Gastroesophageal sphincter (tissue), 4 donors: ENCODE results near the gene TAOK3. TPM values are rescaled to one million over a fixed set of nuclear protein-coding genes. Genes with fewer than 3 reads are reported as not detected.

Source experiments
- ATAC-seq: fragments of 150-250 bp; one replicate; pipeline ENCODE4 v1.9.1; 2016; ENCODE audit warnings: mild to moderate bottlenecking, moderate library complexity
- H3K27ac ChIP-seq, 4 donors: fragments of 200-600 bp; sonication (generic) in 3 of 4; 1 replicate in 3 of 4; 2 replicates in 1 of 4; pipeline ENCODE4 v1.5.1; 2016 to 2019
- H3K27me3 ChIP-seq: fragments of 200-600 bp; sonication (generic); one replicate; pipeline ENCODE4 v1.5.1; 2019
- H3K36me3 ChIP-seq, 2 donors: fragments of 200-600 bp; sonication (generic); one replicate each; pipeline ENCODE4 v1.5.1; 2019; ENCODE audit warnings: control low read depth in 1 of 2
- H3K4me1 ChIP-seq, 3 donors: fragments of 200-600 bp; sonication (generic); 1 replicate in 2 of 3; 2 replicates in 1 of 3; pipeline ENCODE4 v1.5.1; 2016 to 2019; ENCODE audit warnings: control low read depth in 2 of 3
- H3K4me3 ChIP-seq, 2 donors: fragments of 200-600 bp; sonication (generic); one replicate each; pipeline ENCODE4 v1.5.1; 2019; ENCODE audit warnings: mild to moderate bottlenecking in 1 of 2, moderate library complexity in 1 of 2
- H3K9me3 ChIP-seq, 3 donors: fragments of 200-600 bp; sonication (generic); one replicate each; pipeline ENCODE4 v1.5.1; 2017 to 2019; ENCODE audit warnings: control low read depth in 2 of 3
- EP300 ChIP-seq: sonication (generic); formaldehyde crosslinking; IDR thresholded peaks from one replicate; pipeline ENCODE4 v1.6.1; 2017; ENCODE audit warnings: antibody characterized with exemption, mild to moderate bottlenecking
- POLR2A ChIP-seq, 2 donors: fragments of 450-650 bp; IDR thresholded peaks; one replicate each; pipeline ENCODE4 v1.6.1; 2017; ENCODE audit warnings: antibody characterized with exemption in 2 of 2, mild to moderate bottlenecking in 2 of 2, moderate library complexity in 1 of 2
- POLR2AphosphoS5 ChIP-seq: sonication (generic); formaldehyde crosslinking; IDR thresholded peaks from one replicate; pipeline ENCODE4 v1.6.1; 2017; ENCODE audit warnings: antibody characterized with exemption
- WGBS, 2 donors: methylation state at CpG; one replicate each; pipeline ENCODE4 v1.1.5; 2018; ENCODE audit warnings: low coverage in 1 of 2; 5-methylcytosine and 5-hydroxymethylcytosine counted together
- total RNA-seq, 4 donors: library from RNA; depleted of rRNA; stranded (reverse); fragments of >200 nt; gene quantifications; one replicate each; pipeline ENCODE4 v1.1.0, GENCODE V29; 2016
- TF ChIP-seq, protein P1 (sequence below), 4 experiments: fragments of 200-600 bp in 2 of 4; fragments of 450-650 bp in 2 of 4; sonication (generic) in 1 of 4; IDR thresholded peaks; one replicate each; pipeline ENCODE4 v1.5.1; 2017 to 2019; ENCODE audit warnings: antibody characterized with exemption in 4 of 4, mild to moderate bottlenecking in 2 of 4, moderate library complexity in 2 of 4

The TAOK3 gene
- total RNA-seq, 4 donors from 2014 or later: 26.9 to 55.0 (median 36.7) TPM

GRCh38 chr12:118368821-118369220, 3.9 kb downstream of the TAOK3 start:
- H3K4me3 ChIP-seq: no peak overlapping the region
- TF ChIP-seq POLR2A (IDR thresholded peaks at IDR 0.05) (no peak), POLR2AphosphoS5 (no peak), EP300 (no peak)
- TF ChIP-seq, protein P1, sequence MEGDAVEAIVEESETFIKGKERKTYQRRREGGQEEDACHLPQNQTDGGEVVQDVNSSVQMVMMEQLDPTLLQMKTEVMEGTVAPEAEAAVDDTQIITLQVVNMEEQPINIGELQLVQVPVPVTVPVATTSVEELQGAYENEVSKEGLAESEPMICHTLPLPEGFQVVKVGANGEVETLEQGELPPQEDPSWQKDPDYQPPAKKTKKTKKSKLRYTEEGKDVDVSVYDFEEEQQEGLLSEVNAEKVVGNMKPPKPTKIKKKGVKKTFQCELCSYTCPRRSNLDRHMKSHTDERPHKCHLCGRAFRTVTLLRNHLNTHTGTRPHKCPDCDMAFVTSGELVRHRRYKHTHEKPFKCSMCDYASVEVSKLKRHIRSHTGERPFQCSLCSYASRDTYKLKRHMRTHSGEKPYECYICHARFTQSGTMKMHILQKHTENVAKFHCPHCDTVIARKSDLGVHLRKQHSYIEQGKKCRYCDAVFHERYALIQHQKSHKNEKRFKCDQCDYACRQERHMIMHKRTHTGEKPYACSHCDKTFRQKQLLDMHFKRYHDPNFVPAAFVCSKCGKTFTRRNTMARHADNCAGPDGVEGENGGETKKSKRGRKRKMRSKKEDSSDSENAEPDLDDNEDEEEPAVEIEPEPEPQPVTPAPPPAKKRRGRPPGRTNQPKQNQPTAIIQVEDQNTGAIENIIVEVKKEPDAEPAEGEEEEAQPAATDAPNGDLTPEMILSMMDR (IDR thresholded peaks at IDR 0.05): no peak
- no peaks in the 10 kb centered on the region for H3K27me3 ChIP-seq
- no peak for ATAC-seq
- WGBS, 2 donors: 82 to 91% methylated on average over 3 to 4 of the region's 4 CpGs
- H3K36me3 ChIP-seq: no peaks in the 10 kb centered on the region
- no peak overlapping the region for H3K27ac ChIP-seq
- H3K9me3 ChIP-seq: no peaks in the 10 kb centered on the region
- peaks cover 0 to 33% (median 4%) of the 10 kb centered on the region in 3 donors for H3K4me1 ChIP-seq

GRCh38 chr12:118361889-118362288, 10.8 kb downstream of the TAOK3 start:
- no peak for TF ChIP-seq EP300
- peaks cover 0 to 12% (median 3%) of the 10 kb centered on the region in 3 donors for H3K4me1 ChIP-seq
- no peak overlapping the region for H3K4me3 ChIP-seq
- ATAC-seq: no peak
- WGBS, 2 donors: 93 to 98% methylated on average over 3 to 4 of the region's 4 CpGs
- H3K9me3 ChIP-seq: no peaks in the 10 kb centered on the region
- no peak overlapping the region for H3K27ac ChIP-seq
- H3K27me3 ChIP-seq: no peaks in the 10 kb centered on the region
- no peaks in the 10 kb centered on the region for H3K36me3 ChIP-seq

- Histone ChIP-seq H3K4me1 (peaks cover 3 to 20% (median 3%) of the 10 kb centered on the region in 3 donors), H3K27me3 (no peaks in the 10 kb centered on the region), H3K27ac (no peak overlapping the region), H3K9me3 (no peaks in the 10 kb centered on the region), H3K36me3 (no peaks in the 10 kb centered on the region), H3K4me3 (no peak overlapping the region)
- WGBS, 2 donors: 75 to 85% methylated on average over 5 of the region's 5 CpGs
- TF ChIP-seq POLR2AphosphoS5: no peak
- no peak for TF ChIP-seq POLR2A (IDR thresholded peaks at IDR 0.05)
- no peak for TF ChIP-seq EP300
- TF ChIP-seq, protein P1 (IDR thresholded peaks at IDR 0.05): no peak
- ATAC-seq: no peak
Observed at GRCh38 chr12:118361092-118361404, 11.7 kb downstream of the TAOK3 start.

- Histone ChIP-seq H3K9me3 (no peaks in the 10 kb centered on the region), H3K36me3 (no peaks in the 10 kb centered on the region), H3K27ac (no peak overlapping the region), H3K4me3 (no peak overlapping the region), H3K4me1 (peaks cover 3 to 26% (median 3%) of the 10 kb centered on the region in 3 donors), H3K27me3 (no peaks in the 10 kb centered on the region)
- WGBS, 2 donors: 88 to 89% methylated on average over 4 of the region's 4 CpGs
- no peak for ATAC-seq
- no peak for TF ChIP-seq POLR2AphosphoS5
- TF ChIP-seq POLR2A (IDR thresholded peaks at IDR 0.05): no peak
- no peak for TF ChIP-seq EP300
- TF ChIP-seq, protein P1 (IDR thresholded peaks at IDR 0.05): no peak
Observed at GRCh38 chr12:118359541-118359915, 13.2 kb downstream of the TAOK3 start.

DNA sequence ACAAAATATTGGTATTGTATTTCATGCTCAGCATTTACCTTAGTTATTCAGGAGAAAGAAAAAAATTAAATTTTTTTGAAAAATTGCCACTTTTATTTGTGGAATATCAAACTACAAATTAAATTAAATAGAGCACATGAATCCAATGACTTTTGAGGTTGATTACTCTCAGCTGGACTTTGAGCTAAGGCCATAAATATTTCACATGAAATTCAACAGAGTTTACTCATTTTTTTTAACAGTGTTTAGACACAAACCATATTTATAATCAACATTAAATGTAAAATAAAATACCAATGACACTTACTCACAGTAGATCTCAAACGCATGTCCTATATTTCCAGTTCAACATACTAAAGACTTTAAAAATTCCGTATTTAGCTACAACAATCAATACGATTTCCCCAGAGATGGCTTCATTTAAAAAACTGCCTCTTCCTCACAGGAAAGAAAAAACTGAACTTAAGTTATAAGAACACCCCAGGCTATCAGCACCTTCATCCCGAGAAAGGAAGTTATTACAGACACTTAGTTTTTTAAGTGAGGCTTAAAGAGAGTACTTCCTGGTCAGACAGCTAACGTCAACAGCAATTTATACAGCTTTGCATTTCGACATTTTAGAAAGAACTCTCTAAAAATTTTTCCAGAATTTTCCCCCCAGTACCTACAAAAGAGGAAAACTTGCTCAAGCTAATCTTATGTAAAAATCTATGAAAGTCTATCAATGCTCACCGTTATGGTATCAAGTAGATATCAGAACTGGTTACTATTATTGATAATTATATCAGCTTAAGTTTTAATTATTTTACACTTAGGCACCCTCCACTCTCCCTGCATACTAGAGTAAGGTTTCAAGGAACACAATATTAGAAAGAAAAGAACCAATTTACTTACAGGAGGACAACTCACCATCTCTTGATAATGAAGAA, 13.8 kb downstream of the TAOK3 start:
- H3K27ac ChIP-seq: no peak overlapping the region
- no peak for ATAC-seq
- no peaks in the 10 kb centered on the region for H3K9me3 ChIP-seq
- H3K4me1 ChIP-seq: peaks cover 3 to 26% (median 3%) of the 10 kb centered on the region in 3 donors
- no peaks in the 10 kb centered on the region for H3K27me3 ChIP-seq
- no peak overlapping the region for H3K4me3 ChIP-seq
- TF ChIP-seq EP300 (no peak), POLR2AphosphoS5 (no peak), POLR2A (IDR thresholded peaks at IDR 0.05) (no peak)
- TF ChIP-seq, protein P1 (IDR thresholded peaks at IDR 0.05): no peak
- H3K36me3 ChIP-seq: no peaks in the 10 kb centered on the region
- 50 to 67% methylated on average over 7 of the region's 7 CpGs for WGBS, 2 donors
